Activated CD8-positive, alpha-beta memory T cell treated with anti-CD3 and anti-CD28 coated beads for 36 hours (primary cell): Measurements from ENCODE around the gene OR12D1. TPM values are rescaled to one million over a fixed set of nuclear protein-coding genes. Genes with fewer than 3 reads are reported as not detected.

ENCODE experiments used
- CTCF ChIA-PET: fragments of 350-600 bp; sonication (Branson Sonifier 250); formaldehyde crosslinking; loops from one replicate; lab custom pipeline; 2021; ENCODE audit warnings: antibody characterized with exemption; lab: Charles Lee
- POLR2A ChIA-PET: fragments of 350-600 bp; sonication (Branson Sonifier 250); formaldehyde crosslinking; loops from one replicate; lab custom pipeline; 2021; ENCODE audit warnings: antibody characterized with exemption; lab: Charles Lee
- total RNA-seq, 2 experiments: library from RNA; stranded (reverse); gene quantifications; one replicate each; pipeline ENCODE4 v1.2.3, GENCODE V29; 2021

OR12D1 gene
- total RNA-seq, 2 experiments from 2014 or later: not detected

- ChIA-PET CTCF (no interaction called here), POLR2A (no interaction called here)
Measured at GRCh38 chr6:29461021-29461814, 46.5 kb downstream of the OR12D1 start.

GRCh38 chr6:29462022-29462421 is 47.3 kb downstream of the OR12D1 start:
- ChIA-PET POLR2A (no interaction called here), CTCF (no interaction called here)

GRCh38 chr6:29465279-29465678 is 50.6 kb downstream of the OR12D1 start:
- ChIA-PET POLR2A (no interaction called here), CTCF (no interaction called here)

- POLR2A ChIA-PET: no interaction called here
Measured at GRCh38 chr6:29465801-29466200, 51.1 kb downstream of the OR12D1 start.

GRCh38 chr6:29466241-29466640 is 51.5 kb downstream of the OR12D1 start:
- POLR2A ChIA-PET: no interaction called here
- CTCF ChIA-PET: no interaction called here

More at GRCh38 chr6:29465801-29466200, 51.1 kb downstream of the OR12D1 start:
- CTCF ChIA-PET: no interaction called here

Other genes starting within 250 kb of the OR12D1 start
- gene OR2J2, start 244.0 kb upstream of the OR12D1 start, total RNA-seq: not detected
- not detected for gene OR14J1, start 113.2 kb upstream of the OR12D1 start, total RNA-seq
- gene OR5V1, start 46.1 kb upstream of the OR12D1 start, total RNA-seq: not detected
- gene OR12D3, start 39.6 kb upstream of the OR12D1 start, total RNA-seq: not detected
- gene OR12D2, start 19.3 kb upstream of the OR12D1 start, total RNA-seq: not detected
- not detected for gene OR10C1, start 24.4 kb downstream of the OR12D1 start, total RNA-seq
- not detected for gene OR11A1, start 42.1 kb downstream of the OR12D1 start, total RNA-seq
- not detected for gene OR2H1, start 42.2 kb downstream of the OR12D1 start, total RNA-seq
- not detected for gene MAS1L, start 73.0 kb downstream of the OR12D1 start, total RNA-seq
- gene UBD, start 144.8 kb downstream of the OR12D1 start, total RNA-seq: 1 to 10 TPM in 1 of 2 experiments, under 1 TPM in 1; 0.84 to 1.8 TPM
- gene OR2H2, start 170.2 kb downstream of the OR12D1 start, total RNA-seq: not detected
- gene GABBR1, start 218.3 kb downstream of the OR12D1 start, total RNA-seq: 10 to 100 TPM in 1 of 2 experiments, 1 to 10 TPM in 1; 9.6 to 11.3 TPM
- gene MOG, start 242.2 kb downstream of the OR12D1 start, total RNA-seq: not detected